T-helper 17 cell (primary cell): ENCODE measurements around the gene SRGAP2B. TPM values are rescaled to one million over a fixed set of nuclear protein-coding genes. Genes with fewer than 3 reads are reported as not detected.
"Not testable (repeated sequence)": the region's sequence is repeated elsewhere in the genome, so short reads cannot be mapped to it uniquely, and the experiment has no call there.

ENCODE experiments used
- ATAC-seq: fragments of 150-1000 bp; cut with Tn5 transposase; 2 replicates; pipeline ENCODE4 v1.10.0; 2021; ENCODE audit warnings: mild to moderate bottlenecking, moderate library complexity
- DNase-seq, 3 donors: peaks; one replicate each; pipeline versions ENCODE4 v3.0.0 to v3.0.0-alpha.2; 2020 to 2021
- H3K9me3 ChIP-seq: one replicate; pipeline ENCODE4 v1.7.0; 2013; ENCODE audit warnings: low read length, mild to moderate bottlenecking; ENCODE audit not compliant: control insufficient read depth, poor library complexity, severe bottlenecking
- H3K27ac Mint-ChIP-seq: one replicate; pipeline ENCODE4 v1.8.0; 2022; ENCODE audit warnings: mild to moderate bottlenecking, moderate library complexity, mixed read lengths
- H3K27me3 Mint-ChIP-seq: one replicate; pipeline ENCODE4 v1.8.0; 2022; ENCODE audit warnings: mixed read lengths
- H3K36me3 Mint-ChIP-seq: one replicate; pipeline ENCODE4 v1.8.0; 2022; ENCODE audit warnings: low read depth, mixed read lengths
- H3K4me1 Mint-ChIP-seq: one replicate; pipeline ENCODE4 v1.8.0; 2022; ENCODE audit warnings: mild to moderate bottlenecking, mixed read lengths
- H3K4me3 Mint-ChIP-seq: one replicate; pipeline ENCODE4 v1.8.0; 2022; ENCODE audit warnings: mild to moderate bottlenecking, moderate library complexity, mixed read lengths
- total RNA-seq, 4 donors: library from RNA in 2 of 4; stranded (reverse) in 2 of 4; gene quantifications; one replicate each; pipeline ENCODE4 v1.2.3 and lab custom pipeline; 2022 to 2026

Gene SRGAP2B
- total RNA-seq, 2 donors from 2014 or later: 22.5 to 23.0 TPM

DNA sequence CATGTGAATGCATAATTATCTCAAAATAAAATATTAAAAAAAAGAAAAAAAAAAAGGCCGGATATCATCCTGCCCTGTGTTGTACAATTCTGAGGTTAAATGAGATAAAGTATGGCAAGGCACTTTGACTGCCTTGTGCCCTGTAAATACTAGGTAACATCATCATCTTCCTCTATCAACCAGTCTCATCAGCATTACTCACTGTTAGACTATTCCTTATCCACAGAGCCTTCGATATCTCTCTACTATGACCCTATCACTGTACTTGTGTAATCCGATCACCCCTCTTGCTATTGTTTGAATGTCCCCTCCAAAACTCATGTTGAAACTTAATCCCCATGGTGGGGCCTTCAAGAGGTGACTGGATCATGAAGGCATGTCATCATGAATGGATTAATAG is 18.3 kb downstream of the SRGAP2B start:
- DNase-seq, ATAC-seq, H3K4me3 Mint-ChIP-seq, H3K4me1 Mint-ChIP-seq, H3K27me3 Mint-ChIP-seq, H3K9me3 ChIP-seq, H3K27ac Mint-ChIP-seq, H3K36me3 Mint-ChIP-seq: not testable (repeated sequence)

DNA sequence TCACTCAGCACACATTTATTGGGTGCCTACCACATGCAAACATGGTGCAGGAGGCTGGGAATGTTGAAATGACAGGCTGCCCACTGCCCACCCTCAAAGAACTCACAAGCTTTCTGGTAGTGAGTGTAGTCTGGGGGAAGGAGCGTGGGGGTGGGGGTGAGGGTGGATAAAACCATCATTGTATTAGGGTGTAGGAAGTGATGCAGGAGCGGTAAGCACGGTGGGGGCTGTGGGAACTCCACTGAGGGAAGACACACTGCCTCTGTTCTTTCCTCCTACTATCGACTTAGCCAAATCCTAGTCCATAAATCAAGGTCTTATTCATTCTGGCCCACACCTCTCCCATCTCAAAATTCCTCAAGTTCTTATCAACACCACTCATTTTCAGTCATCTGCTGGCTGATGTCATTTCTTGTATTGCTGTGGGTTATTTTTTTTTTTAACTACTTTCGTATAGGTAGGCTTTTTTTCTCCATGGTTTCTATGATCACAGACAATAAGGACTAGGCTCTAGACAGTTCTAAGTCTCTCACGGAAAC is 21.0 kb downstream of the SRGAP2B start:
- H3K36me3 Mint-ChIP-seq, H3K27ac Mint-ChIP-seq, DNase-seq, H3K4me3 Mint-ChIP-seq, H3K4me1 Mint-ChIP-seq, H3K27me3 Mint-ChIP-seq, H3K9me3 ChIP-seq, ATAC-seq: not testable (repeated sequence)

DNA sequence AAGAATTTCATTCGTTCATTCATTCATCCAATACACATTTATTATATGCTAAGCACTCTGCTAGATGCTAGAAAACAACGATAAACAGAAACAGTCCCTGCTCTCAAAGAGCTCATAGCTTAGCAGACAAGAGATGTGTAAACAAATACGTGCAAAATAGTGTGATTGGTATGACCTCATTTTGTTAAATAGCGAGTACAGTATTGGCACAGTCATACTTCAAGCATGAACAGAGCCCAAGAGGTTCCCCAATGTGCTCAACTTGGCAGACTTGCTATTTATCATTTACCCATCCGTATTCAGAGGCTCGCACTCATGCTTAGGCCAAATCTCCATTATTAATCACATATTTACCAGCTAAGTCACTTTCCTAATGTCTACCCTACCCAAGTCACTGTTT is 23.6 kb downstream of the SRGAP2B start:
- not testable (repeated sequence) for DNase-seq, H3K9me3 ChIP-seq, H3K4me1 Mint-ChIP-seq, H3K4me3 Mint-ChIP-seq, H3K27me3 Mint-ChIP-seq, H3K36me3 Mint-ChIP-seq, H3K27ac Mint-ChIP-seq, ATAC-seq

DNA sequence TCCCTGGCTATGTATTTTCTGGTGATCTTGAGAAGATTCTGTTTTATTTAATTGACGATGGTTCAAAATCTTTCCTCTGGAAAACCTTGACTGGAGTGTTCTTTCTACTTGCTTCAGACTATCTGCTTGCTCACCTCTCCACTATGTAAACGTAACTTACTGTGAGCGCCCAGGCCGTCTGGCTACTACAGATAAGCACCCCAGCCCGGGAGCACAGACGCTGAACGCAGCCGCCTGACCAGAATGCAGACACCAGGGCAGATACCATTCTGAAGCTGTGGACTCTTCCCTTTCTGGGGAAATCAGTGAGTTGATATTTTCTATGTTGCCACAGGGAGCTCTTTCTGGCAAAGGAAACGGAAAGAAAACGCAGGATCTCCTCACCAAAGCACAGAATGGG is 28.6 kb downstream of the SRGAP2B start:
- H3K9me3 ChIP-seq, H3K27ac Mint-ChIP-seq, ATAC-seq, H3K36me3 Mint-ChIP-seq, H3K4me3 Mint-ChIP-seq, H3K27me3 Mint-ChIP-seq, DNase-seq, H3K4me1 Mint-ChIP-seq: not testable (repeated sequence)

DNA sequence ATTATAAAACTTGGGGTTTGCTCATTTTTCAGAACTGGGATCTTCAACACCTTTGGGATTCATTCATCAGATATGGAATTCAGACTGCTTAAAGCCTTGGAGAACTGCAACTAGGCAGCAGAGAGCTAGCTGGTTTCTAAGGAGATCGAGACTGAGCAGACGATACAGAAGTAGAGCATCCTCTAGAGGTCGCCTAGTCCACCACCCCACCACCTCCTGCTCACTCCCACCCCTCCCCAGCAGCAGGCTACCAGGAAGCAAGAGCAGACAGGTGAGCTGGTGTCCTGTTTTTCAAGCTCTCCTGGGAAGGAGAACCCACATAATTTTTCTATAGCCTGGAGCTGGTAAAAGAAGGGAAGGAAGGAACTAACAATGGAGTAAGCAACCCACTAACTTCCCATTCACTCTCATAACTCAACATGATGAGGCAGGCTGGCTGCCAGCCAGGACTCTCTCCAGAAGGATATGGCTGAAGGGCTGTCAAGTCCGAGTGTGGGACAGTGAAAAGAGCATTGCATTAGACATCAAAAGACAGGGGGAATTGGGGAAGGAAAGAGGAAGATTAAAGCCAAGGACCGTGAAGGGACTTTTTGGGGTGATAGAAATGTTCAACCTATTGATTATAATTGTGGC is 29.8 kb downstream of the SRGAP2B start:
- DNase-seq, H3K9me3 ChIP-seq, H3K4me1 Mint-ChIP-seq, H3K36me3 Mint-ChIP-seq, H3K27ac Mint-ChIP-seq, H3K27me3 Mint-ChIP-seq, H3K4me3 Mint-ChIP-seq: not testable (repeated sequence)
- ATAC-seq: peak; percentile 61

DNA sequence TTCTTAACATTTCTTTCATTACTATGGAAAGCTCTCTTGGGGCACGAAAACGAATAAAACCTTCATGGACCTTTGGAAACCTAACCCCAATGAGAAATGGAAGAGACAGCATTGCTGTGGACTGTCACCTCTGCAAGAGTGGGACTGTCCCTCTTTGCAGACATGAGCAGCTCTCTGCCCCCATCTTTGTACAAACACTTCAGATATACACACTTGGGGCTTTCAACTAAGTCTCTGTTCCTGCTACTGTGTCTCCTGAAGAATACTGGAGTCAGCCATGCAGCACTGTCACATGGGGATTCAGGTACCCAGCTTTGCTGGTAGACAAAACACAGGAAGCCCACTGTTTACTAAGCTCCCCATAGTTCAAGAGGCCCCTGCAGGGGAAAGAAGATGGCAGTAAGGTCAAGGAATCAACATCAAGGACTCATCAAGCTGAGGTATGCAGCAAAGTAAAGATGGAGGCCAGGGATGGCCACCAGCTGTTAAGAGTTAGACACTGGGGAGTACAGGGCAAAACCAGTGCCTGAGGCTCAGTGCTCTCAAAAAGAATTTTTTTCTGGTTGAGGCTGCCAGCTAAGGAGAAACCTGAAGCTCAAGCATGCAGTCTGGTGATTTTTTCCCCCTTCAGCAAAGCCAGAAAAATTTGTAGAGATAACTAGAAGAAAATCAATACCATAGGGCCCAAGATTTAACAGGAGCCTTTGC is 31.0 kb downstream of the SRGAP2B start:
- not testable (repeated sequence) for H3K4me1 Mint-ChIP-seq, DNase-seq, ATAC-seq, H3K4me3 Mint-ChIP-seq, H3K9me3 ChIP-seq, H3K27me3 Mint-ChIP-seq, H3K27ac Mint-ChIP-seq, H3K36me3 Mint-ChIP-seq

DNA sequence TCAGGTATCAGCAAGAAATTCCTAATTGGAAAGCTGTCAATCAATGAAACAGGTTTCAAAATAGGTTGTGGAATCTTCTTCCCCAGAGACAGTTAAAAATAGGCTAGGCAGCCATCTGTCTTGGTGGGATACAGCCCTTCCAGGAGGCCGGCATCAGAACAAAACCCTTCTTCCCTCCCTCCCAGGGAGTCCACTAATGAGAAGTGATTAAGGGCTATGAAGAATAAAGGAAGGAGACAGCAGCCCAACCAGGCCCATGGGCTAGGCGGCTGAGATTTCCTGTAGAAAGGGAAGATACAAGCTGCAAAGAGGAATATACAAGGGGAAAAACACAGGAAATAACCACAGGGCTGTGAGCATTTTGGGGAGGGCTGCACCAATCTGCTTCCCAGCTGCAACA is 31.8 kb downstream of the SRGAP2B start:
- not testable (repeated sequence) for H3K4me3 Mint-ChIP-seq

DNA sequence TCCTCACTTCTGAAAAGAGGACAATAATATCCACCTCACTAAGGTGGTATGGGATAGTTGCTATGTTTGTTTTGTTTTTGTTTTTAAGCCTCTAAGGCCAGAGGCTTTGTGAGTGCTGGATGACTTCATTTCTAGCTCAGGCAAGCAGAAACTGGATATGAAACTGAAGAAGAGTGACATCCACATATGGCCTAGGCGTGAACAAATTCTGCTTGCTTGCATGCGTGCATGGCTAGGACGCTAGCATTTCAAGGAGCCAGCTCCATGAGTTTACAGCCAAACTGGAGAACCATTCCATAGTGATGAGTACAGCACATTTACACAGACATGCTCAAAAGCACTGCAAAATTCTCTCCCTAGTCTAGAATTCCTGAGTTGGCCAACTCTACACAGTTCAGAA is 36.9 kb downstream of the SRGAP2B start:
- H3K4me3 Mint-ChIP-seq, H3K27ac Mint-ChIP-seq, H3K27me3 Mint-ChIP-seq, DNase-seq, H3K4me1 Mint-ChIP-seq, H3K36me3 Mint-ChIP-seq, H3K9me3 ChIP-seq: not testable (repeated sequence)
- peak; percentile 61 for ATAC-seq

More for the DNA sequence above, 31.8 kb downstream of the SRGAP2B start:
- H3K27ac Mint-ChIP-seq, H3K36me3 Mint-ChIP-seq, H3K4me1 Mint-ChIP-seq, H3K27me3 Mint-ChIP-seq, DNase-seq, ATAC-seq, H3K9me3 ChIP-seq: not testable (repeated sequence)

DNA sequence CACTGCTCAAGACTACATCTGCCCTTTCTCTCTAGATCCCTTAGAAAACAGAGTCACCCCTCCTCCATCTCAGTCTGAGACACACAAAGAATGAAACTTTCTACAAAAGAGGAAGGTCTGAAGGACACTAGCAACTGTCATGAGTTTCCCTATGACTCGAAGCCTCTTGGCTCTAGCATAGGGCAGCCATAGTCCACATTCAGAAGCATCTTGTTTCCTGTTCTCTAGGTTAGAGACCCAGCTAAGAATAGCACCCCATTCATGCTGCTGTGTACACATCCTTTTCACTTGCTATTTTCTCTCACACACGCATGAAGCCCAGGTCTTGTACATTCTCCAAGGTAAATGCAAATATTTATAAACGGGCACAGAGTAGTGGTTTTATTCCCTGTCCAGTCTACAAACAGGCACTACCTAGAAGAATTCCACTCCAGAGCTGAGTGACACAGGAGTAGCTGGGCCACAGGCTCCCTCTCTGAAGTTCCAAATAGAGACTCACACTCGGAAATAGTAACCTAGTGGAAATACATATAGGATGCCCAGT is 39.8 kb downstream of the SRGAP2B start:
- H3K27ac Mint-ChIP-seq, H3K36me3 Mint-ChIP-seq, H3K9me3 ChIP-seq, H3K4me1 Mint-ChIP-seq, H3K27me3 Mint-ChIP-seq, DNase-seq, H3K4me3 Mint-ChIP-seq: not testable (repeated sequence)
- ATAC-seq: peak; percentile 82

DNA sequence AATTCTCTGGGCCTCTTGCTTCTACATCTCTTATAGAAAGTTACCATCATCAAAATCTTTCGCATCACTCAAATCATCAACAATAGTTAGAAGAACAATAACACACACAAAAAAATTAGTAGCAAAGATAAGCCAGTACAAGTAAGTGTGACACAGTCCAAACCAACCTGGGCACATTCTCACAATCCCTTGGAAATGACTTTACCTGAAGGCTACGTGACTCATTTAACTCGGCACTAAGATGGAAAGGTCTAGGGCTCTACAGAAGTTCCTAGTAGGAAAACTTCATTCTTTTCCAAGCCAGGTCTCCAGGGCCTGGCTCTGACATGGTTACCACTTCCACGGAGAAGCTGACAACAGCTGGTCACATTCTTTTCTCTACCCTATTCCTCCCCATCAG is 41.7 kb downstream of the SRGAP2B start:
- H3K4me3 Mint-ChIP-seq, H3K9me3 ChIP-seq, H3K27ac Mint-ChIP-seq, H3K4me1 Mint-ChIP-seq, DNase-seq, ATAC-seq, H3K36me3 Mint-ChIP-seq, H3K27me3 Mint-ChIP-seq: not testable (repeated sequence)

DNA sequence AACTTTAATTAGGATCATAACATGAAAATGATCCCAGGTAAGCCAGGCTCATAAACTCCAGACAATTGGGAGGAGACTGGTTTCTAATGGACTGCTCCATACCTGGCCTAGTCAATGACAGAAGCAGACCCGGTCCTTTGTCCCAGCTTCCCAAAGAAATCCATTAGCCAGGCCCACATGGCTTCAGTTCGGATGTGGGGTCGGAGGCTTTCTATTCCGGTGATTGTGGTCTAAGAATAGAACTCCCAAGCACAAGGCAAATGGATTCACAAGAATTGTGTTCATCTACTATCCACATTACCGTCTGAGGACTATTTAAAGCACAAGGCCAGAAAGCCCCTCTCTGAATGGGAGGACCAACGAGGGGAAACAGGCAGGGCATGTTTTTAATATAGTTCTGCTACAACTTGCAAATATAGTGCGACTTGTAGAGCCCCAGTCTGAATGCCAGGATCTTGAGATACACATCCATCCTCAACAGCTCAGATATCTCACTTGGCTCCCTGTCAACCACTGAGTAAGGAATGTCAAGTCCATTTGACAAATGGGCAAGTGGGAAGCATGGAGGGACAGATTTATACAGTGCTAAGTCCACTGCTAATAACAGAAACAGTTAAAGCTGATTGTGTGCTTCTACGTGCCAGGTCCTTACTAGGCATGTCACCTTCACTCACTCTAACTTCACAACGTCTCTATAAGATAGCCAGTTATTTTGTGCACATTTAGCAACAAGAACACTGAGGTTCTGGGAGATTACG is 42.9 kb downstream of the SRGAP2B start:
- H3K27me3 Mint-ChIP-seq, H3K4me1 Mint-ChIP-seq, H3K4me3 Mint-ChIP-seq: not testable (repeated sequence)

DNA sequence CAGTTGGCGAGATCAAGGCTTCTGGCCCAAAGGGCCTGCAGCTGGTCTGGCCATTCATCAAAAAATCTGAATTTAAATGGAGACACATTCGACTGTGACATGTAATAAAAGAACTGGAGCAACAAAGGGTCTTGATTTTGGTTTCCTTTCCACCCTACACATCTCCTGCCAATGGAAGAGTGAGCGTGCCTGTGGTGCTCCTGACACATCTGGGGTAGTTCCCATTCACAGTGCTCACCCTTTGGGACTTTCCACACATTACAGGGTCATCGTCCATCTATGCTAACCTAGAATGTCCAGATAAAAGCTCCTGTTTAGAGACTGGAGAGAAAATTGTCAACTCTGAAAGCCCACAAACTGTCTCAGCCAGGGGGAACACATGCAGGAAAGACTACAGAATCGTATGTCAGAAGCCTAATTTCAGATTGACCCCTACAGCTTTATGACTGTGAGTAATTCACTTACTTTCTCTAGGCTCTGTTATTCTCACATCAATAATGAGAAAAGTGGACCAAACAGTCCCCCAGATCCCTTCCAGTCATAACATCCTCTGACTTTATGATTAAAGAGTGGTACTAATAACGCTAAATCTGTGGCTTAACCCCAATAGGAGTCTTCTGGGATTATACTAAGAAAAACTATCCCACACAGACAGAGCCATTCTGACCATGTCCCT is 46.8 kb downstream of the SRGAP2B start:
- not testable (repeated sequence) for DNase-seq, H3K36me3 Mint-ChIP-seq, H3K27ac Mint-ChIP-seq, H3K4me3 Mint-ChIP-seq, H3K9me3 ChIP-seq, H3K27me3 Mint-ChIP-seq, H3K4me1 Mint-ChIP-seq, ATAC-seq

More for the DNA sequence above, 42.9 kb downstream of the SRGAP2B start:
- H3K9me3 ChIP-seq, H3K36me3 Mint-ChIP-seq, H3K27ac Mint-ChIP-seq, DNase-seq, ATAC-seq: not testable (repeated sequence)

DNA sequence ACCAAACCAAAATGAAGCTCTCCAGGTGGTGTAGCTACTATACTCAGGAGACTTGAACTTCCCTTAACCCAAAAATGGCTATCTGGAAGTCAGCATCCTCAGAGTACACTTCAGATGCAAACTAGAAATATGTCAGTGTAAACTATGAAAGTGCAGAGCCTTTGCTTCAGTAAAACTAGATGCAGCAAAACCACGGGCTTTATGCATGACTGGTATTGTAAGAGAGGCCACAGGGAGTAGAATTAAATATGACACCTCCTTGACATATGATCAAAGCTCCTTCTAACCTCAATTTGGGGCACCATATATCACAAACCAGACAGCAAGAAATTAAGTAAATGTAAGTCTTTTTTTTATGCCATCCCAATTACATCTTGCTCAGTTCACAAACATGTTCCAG is 47.6 kb downstream of the SRGAP2B start:
- not testable (repeated sequence) for H3K4me3 Mint-ChIP-seq, H3K9me3 ChIP-seq, H3K36me3 Mint-ChIP-seq, H3K27ac Mint-ChIP-seq, H3K27me3 Mint-ChIP-seq, DNase-seq, H3K4me1 Mint-ChIP-seq
- peak; percentile 50 for ATAC-seq
